ENCODE results near the gene RAB1A. TPM values are rescaled to one million over a fixed set of nuclear protein-coding genes. Genes with fewer than 3 reads are reported as not detected.

RAB1A gene
- total RNA-seq, 1 experiment from 2014 or later: 79.1 TPM

- H3K4me3 ChIP-seq (ENCODE audit: low read length): no peak overlapping the region
- no peaks in the 10 kb centered on the region for H3K79me2 ChIP-seq (ENCODE audit: low read length)
- no peak overlapping the region for H2AFZ ChIP-seq (ENCODE audit: low read length)
- H3K9me3 ChIP-seq (ENCODE audit: low read length): no peaks in the 10 kb centered on the region
- no peaks in the 10 kb centered on the region for H3K9me2 ChIP-seq (replicated peaks; ENCODE audit: insufficient read depth, low read length)
- H3K4me2 ChIP-seq (ENCODE audit: low read depth, low read length, poor library complexity, severe bottlenecking): no peak overlapping the region
- DNase-seq: no peak
- H3K9ac ChIP-seq (ENCODE audit: low read length): no peak overlapping the region
- no peaks in the 10 kb centered on the region for H4K20me1 ChIP-seq (ENCODE audit: insufficient read depth, low read depth, low read length)
- H3K27ac ChIP-seq (ENCODE audit: low read length): no peak overlapping the region
- peaks cover 61% of the 10 kb centered on the region for H3K36me3 ChIP-seq (ENCODE audit: insufficient read depth, low read length)
- peaks cover 11% of the 10 kb centered on the region for H3K4me1 ChIP-seq (ENCODE audit: low read length)
- H3K27me3 ChIP-seq (ENCODE audit: low read length): no peaks in the 10 kb centered on the region
Observed at GRCh38 chr2:65075605-65076344, 54.1 kb downstream of the RAB1A start.

DNA sequence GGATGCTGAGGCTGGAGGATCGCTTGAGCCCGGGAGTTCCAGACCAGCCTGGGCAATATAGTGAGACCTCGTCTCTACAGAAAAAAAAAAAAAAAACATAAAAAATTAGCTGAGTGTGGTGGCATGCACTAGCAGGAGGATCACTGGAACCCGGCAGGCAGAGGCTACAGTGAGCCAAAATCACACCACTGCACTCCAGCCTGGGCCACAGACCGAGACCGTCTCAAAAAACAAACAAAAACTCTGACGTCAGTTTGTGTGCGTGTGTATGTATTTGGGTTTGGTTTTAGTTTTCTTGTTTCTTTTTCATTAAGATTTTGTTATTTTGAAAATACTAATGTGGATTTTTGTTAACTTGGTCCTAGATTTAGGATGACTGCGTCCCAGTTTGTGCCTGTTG, 54.7 kb downstream of the RAB1A start:
- Histone ChIP-seq H3K9me3 (ENCODE audit: low read length) (no peaks in the 10 kb centered on the region), H3K27ac (ENCODE audit: low read length) (no peak overlapping the region), H4K20me1 (ENCODE audit: insufficient read depth, low read depth, low read length) (no peaks in the 10 kb centered on the region), H3K9ac (ENCODE audit: low read length) (no peak overlapping the region), H2AFZ (ENCODE audit: low read length) (no peak overlapping the region), H3K27me3 (ENCODE audit: low read length) (no peaks in the 10 kb centered on the region), H3K79me2 (ENCODE audit: low read length) (peaks cover 2% of the 10 kb centered on the region; the same call in 1 of the 2 replicates), H3K36me3 (ENCODE audit: insufficient read depth, low read length) (peaks cover 64% of the 10 kb centered on the region), H3K9me2 (replicated peaks; ENCODE audit: insufficient read depth, low read length) (no peaks in the 10 kb centered on the region), H3K4me2 (ENCODE audit: low read depth, low read length, poor library complexity, severe bottlenecking) (no peak overlapping the region), H3K4me3 (ENCODE audit: low read length) (no peak overlapping the region), H3K4me1 (ENCODE audit: low read length) (peaks cover 14% of the 10 kb centered on the region)
- no peak for DNase-seq

DNA sequence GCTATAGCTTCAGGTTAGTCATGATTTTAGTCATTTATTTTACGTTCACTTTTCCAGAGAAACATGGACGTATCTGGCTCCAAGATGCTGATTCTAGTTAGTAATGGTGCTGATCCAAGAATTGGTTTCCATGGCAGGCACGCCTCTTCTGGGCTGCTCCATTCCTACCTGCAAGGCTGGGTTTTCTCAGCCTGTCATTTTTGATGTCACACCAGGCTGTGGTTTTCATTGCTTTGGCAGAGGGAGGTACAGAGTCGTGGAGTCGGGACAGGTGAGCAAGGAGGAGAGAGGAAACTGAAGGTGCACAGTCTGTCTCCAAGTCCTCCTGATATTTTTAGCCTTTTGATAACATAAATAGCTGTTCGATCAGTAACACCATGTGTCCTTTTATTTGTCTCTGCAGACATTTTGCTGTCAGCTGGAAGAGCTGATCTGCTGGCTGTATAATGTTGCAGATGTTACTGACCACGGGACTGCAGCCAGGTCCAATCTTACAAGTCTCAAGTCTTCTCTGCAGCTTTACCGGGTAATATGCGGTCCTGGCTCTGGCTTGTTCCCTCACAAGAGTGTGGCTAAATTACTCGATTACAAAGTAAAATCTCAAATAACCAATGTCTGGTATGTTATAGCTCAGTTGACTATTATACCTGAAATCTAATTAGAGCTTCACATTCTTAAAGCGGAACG, 55.9 kb downstream of the RAB1A start:
- Histone ChIP-seq H3K9me3 (ENCODE audit: low read length) (no peaks in the 10 kb centered on the region), H3K4me1 (ENCODE audit: low read length) (peaks cover 14% of the 10 kb centered on the region), H2AFZ (ENCODE audit: low read length) (no peak overlapping the region), H3K4me3 (ENCODE audit: low read length) (no peak overlapping the region), H3K79me2 (ENCODE audit: low read length) (peaks cover 12% of the 10 kb centered on the region), H3K9me2 (replicated peaks; ENCODE audit: insufficient read depth, low read length) (no peaks in the 10 kb centered on the region), H3K36me3 (ENCODE audit: insufficient read depth, low read length) (peaks cover 58% of the 10 kb centered on the region), H3K9ac (ENCODE audit: low read length) (no peak overlapping the region), H3K27ac (ENCODE audit: low read length) (no peak overlapping the region), H3K4me2 (ENCODE audit: low read depth, low read length, poor library complexity, severe bottlenecking) (no peak overlapping the region), H3K27me3 (ENCODE audit: low read length) (no peaks in the 10 kb centered on the region), H4K20me1 (ENCODE audit: insufficient read depth, low read depth, low read length) (no peaks in the 10 kb centered on the region; the same call in 1 of the 2 replicates)
- no peak for DNase-seq

- Histone ChIP-seq H3K4me1 (ENCODE audit: low read length) (peaks cover 9% of the 10 kb centered on the region; the same call in 1 of the 2 replicates), H3K9me3 (ENCODE audit: low read length) (no peaks in the 10 kb centered on the region), H3K9me2 (replicated peaks; ENCODE audit: insufficient read depth, low read length) (no peaks in the 10 kb centered on the region), H3K4me2 (ENCODE audit: low read depth, low read length, poor library complexity, severe bottlenecking) (no peak overlapping the region), H4K20me1 (ENCODE audit: insufficient read depth, low read depth, low read length) (no peaks in the 10 kb centered on the region; the same call in 1 of the 2 replicates), H2AFZ (ENCODE audit: low read length) (no peak overlapping the region), H3K27ac (ENCODE audit: low read length) (no peak overlapping the region), H3K27me3 (ENCODE audit: low read length) (no peaks in the 10 kb centered on the region), H3K4me3 (ENCODE audit: low read length) (no peak overlapping the region), H3K79me2 (ENCODE audit: low read length) (peaks cover 29% of the 10 kb centered on the region), H3K9ac (ENCODE audit: low read length) (no peak overlapping the region), H3K36me3 (ENCODE audit: insufficient read depth, low read length) (peaks cover 43% of the 10 kb centered on the region)
- peak; percentile 68 for DNase-seq
Observed at GRCh38 chr2:65072181-65072970, 57.5 kb downstream of the RAB1A start.

DNA sequence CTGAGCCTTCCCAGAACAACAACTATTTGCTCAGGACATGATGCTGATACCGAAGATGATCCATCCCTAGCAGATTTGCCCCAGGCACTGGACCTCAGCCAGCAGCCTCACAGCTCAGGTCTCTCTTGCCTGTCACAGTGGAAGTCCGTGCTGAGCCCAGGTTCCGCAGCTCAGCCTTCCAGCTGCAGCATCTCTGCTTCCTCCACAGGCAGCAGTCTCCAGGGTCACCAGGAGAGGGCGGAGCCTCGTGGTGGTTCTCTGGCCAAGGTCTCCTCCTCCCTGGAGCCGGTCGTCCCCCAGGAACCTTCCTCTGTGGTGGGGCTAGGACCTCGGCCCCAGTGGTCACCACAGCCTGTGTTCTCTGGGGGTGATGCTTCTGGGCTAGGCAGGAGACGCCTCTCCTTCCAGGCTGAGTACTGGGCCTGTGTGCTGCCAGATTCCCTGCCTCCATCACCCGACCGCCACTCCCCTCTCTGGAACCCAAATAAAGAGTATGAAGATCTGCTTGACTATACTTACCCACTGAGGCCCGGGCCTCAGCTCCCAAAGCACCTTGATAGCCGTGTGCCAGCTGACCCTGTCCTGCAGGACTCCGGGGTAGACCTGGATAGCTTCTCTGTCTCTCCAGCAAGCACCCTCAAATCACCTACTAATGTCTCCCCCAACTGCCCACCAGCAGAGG, 58.3 kb downstream of the RAB1A start:
- Histone ChIP-seq H3K27me3 (ENCODE audit: low read length) (no peaks in the 10 kb centered on the region), H3K4me1 (ENCODE audit: low read length) (peaks cover 9% of the 10 kb centered on the region; the same call in 1 of the 2 replicates), H3K4me3 (ENCODE audit: low read length) (no peak overlapping the region), H4K20me1 (ENCODE audit: insufficient read depth, low read depth, low read length) (no peaks in the 10 kb centered on the region; the same call in 1 of the 2 replicates), H3K27ac (ENCODE audit: low read length) (no peak overlapping the region), H3K4me2 (ENCODE audit: low read depth, low read length, poor library complexity, severe bottlenecking) (no peak overlapping the region), H3K36me3 (ENCODE audit: insufficient read depth, low read length) (peaks cover 40% of the 10 kb centered on the region), H3K79me2 (ENCODE audit: low read length) (peaks cover 36% of the 10 kb centered on the region), H2AFZ (ENCODE audit: low read length) (no peak overlapping the region), H3K9ac (ENCODE audit: low read length) (no peak overlapping the region), H3K9me3 (ENCODE audit: low read length) (no peaks in the 10 kb centered on the region), H3K9me2 (replicated peaks; ENCODE audit: insufficient read depth, low read length) (no peaks in the 10 kb centered on the region)
- no peak for DNase-seq

DNA sequence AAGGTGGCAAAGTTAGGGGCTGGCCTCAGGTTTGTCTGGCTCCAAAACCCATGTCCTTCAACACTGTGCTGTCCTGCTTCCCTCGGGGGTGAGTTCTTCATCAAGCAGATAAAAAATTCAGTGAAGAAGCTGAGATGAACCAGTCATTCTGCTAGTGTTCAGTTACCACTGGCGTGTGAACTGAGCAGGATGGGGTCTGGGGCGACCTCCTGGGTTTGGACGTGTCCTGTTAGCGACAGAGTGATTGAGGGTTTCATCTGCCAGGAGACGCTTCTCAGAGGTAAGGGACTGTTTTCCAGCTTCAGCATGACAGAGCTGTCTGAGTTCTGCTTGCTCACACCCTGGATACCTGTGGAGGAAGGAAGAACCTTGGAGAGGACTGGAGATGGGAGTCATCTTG, 59.0 kb downstream of the RAB1A start:
- Histone ChIP-seq H3K9ac (ENCODE audit: low read length) (no peak overlapping the region), H3K9me2 (replicated peaks; ENCODE audit: insufficient read depth, low read length) (no peaks in the 10 kb centered on the region), H3K27me3 (ENCODE audit: low read length) (no peaks in the 10 kb centered on the region), H3K36me3 (ENCODE audit: insufficient read depth, low read length) (peaks cover 40% of the 10 kb centered on the region), H3K4me1 (ENCODE audit: low read length) (peaks cover 11% of the 10 kb centered on the region), H3K4me3 (ENCODE audit: low read length) (no peak overlapping the region), H3K9me3 (ENCODE audit: low read length) (no peaks in the 10 kb centered on the region), H3K4me2 (ENCODE audit: low read depth, low read length, poor library complexity, severe bottlenecking) (no peak overlapping the region), H3K27ac (ENCODE audit: low read length) (0 out of 2 replicates have a peak overlapping the region, but pooled peaks have one; percentile 3), H4K20me1 (ENCODE audit: insufficient read depth, low read depth, low read length) (no peaks in the 10 kb centered on the region; the same call in 1 of the 2 replicates), H3K79me2 (ENCODE audit: low read length) (peaks cover 40% of the 10 kb centered on the region), H2AFZ (ENCODE audit: low read length) (no peak overlapping the region)
- no peak for DNase-seq

- 0 out of 2 replicates have a peak overlapping the region, but pooled peaks have one; percentile 3 for H3K27ac ChIP-seq (ENCODE audit: low read length)
- H3K4me1 ChIP-seq (ENCODE audit: low read length): peaks cover 16% of the 10 kb centered on the region
- H3K36me3 ChIP-seq (ENCODE audit: insufficient read depth, low read length): peaks cover 36% of the 10 kb centered on the region
- H3K9me2 ChIP-seq (replicated peaks; ENCODE audit: insufficient read depth, low read length): no peaks in the 10 kb centered on the region
- DNase-seq: no peak
- no peak overlapping the region for H3K4me2 ChIP-seq (ENCODE audit: low read depth, low read length, poor library complexity, severe bottlenecking)
- H3K9ac ChIP-seq (ENCODE audit: low read length): no peak overlapping the region
- H3K79me2 ChIP-seq (ENCODE audit: low read length): peaks cover 46% of the 10 kb centered on the region
- H3K4me3 ChIP-seq (ENCODE audit: low read length): no peak overlapping the region
- no peaks in the 10 kb centered on the region for H3K9me3 ChIP-seq (ENCODE audit: low read length)
- H2AFZ ChIP-seq (ENCODE audit: low read length): no peak overlapping the region
- no peaks in the 10 kb centered on the region; the same call in 1 of the 2 replicates for H4K20me1 ChIP-seq (ENCODE audit: insufficient read depth, low read depth, low read length)
- no peaks in the 10 kb centered on the region for H3K27me3 ChIP-seq (ENCODE audit: low read length)
Observed at GRCh38 chr2:65070172-65070830, 59.6 kb downstream of the RAB1A start.

Measured in Karpas-422 (cell line).